HepG2 (cell line): ENCODE data around the gene GIMAP8. TPM values are rescaled to one million over a fixed set of nuclear protein-coding genes. Genes with fewer than 3 reads are reported as not detected.

ENCODE experiments used
- ESRRA ChIP-seq: sonication (generic); formaldehyde crosslinking; IDR thresholded peaks from 2 replicates; pipeline ENCODE4 v1.5.1; 2020; ENCODE audit warnings: mild to moderate bottlenecking, low read depth, missing genetic modification reagents
- GTF3A ChIP-seq: sonication (generic); formaldehyde crosslinking; conservative IDR thresholded peaks from 2 replicates; pipeline ENCODE4 v1.4.0; 2020; ENCODE audit warnings: mild to moderate bottlenecking, missing genetic modification reagents
- HNRNPL ChIP-seq: fragments of 200-400 bp; formaldehyde crosslinking; IDR thresholded peaks from 2 replicates; pipeline ENCODE4 v1.6.1; 2017; ENCODE audit warnings: mild to moderate bottlenecking, low read depth, low read length
- HNRNPUL1 ChIP-seq: fragments of 200-400 bp; formaldehyde crosslinking; IDR thresholded peaks from 2 replicates; pipeline ENCODE4 v1.6.1; 2017; ENCODE audit warnings: low read depth, mild to moderate bottlenecking, low read length, moderate library complexity
- KDM2A ChIP-seq: sonication (generic); formaldehyde crosslinking; IDR thresholded peaks from 2 replicates; pipeline ENCODE4 v1.4.0; 2020; ENCODE audit warnings: low read depth, missing genetic modification reagents, borderline replicate concordance
- NAIF1 ChIP-seq: sonication (generic); formaldehyde crosslinking; IDR thresholded peaks from 2 replicates; pipeline ENCODE4 v1.5.0; 2020; ENCODE audit warnings: mild to moderate bottlenecking, missing genetic modification reagents, borderline replicate concordance
- NKX3-1 ChIP-seq: sonication (generic); formaldehyde crosslinking; IDR thresholded peaks from 2 replicates; pipeline ENCODE4 v1.5.0; 2020; ENCODE audit warnings: missing genetic modification reagents
- NR2F1 ChIP-seq, 2 experiments: fragments of 450-650 bp in 1 of 2; formaldehyde crosslinking in 1 of 2; IDR thresholded peaks; 2 replicates each; pipeline versions ENCODE4 v1.5.0 to v1.6.1; 2016 to 2020; ENCODE audit warnings: mild to moderate bottlenecking in 1 of 2, missing compliant biosample characterization in 1 of 2, missing genetic modification reagents in 1 of 2, moderate library complexity in 1 of 2
- SOX5 ChIP-seq: IDR thresholded peaks from 2 replicates; pipeline ENCODE4 v1.6.1; 2016; ENCODE audit warnings: borderline replicate concordance
- ZNF572 ChIP-seq: sonication (generic); formaldehyde crosslinking; IDR thresholded peaks from 2 replicates; pipeline ENCODE4 v1.5.1; 2020; ENCODE audit warnings: mild to moderate bottlenecking, missing genetic modification reagents
- ZNF777 ChIP-seq: sonication (generic); formaldehyde crosslinking; IDR thresholded peaks from 2 replicates; pipeline ENCODE4 v1.4.0; 2020; ENCODE audit warnings: missing genetic modification reagents
- ZNF850 ChIP-seq: sonication (generic); formaldehyde crosslinking; conservative IDR thresholded peaks from 2 replicates; pipeline ENCODE4 v1.9.0; 2021; ENCODE audit warnings: mild to moderate bottlenecking, missing genetic modification reagents
- polyA plus RNA-seq, 8 experiments: library from polyadenylated mRNA; depleted of rRNA in 3 of 8; stranded (reverse) in 7 of 8; unstranded in 1 of 8; fragments of >200 nt; fragmentation: Illumina TruSeq in 4 of 8; extraction: Trizol in 4 of 8; gene quantifications; 2 replicates each; pipeline versions ENCODE4 v1.2.1 to v1.2.3, GENCODE V29; 2011 to 2016; ENCODE audit warnings: low read depth in 4 of 8, missing spikeins in 1 of 8, mixed read lengths in 1 of 8; ENCODE audit not compliant: insufficient read depth in 1 of 8
- total RNA-seq, 5 experiments: library from RNA; depleted of rRNA; stranded (reverse); fragments of >200 nt; fragmentation: Illumina TruSeq; extraction: Trizol; gene quantifications; 2 replicates each; pipeline ENCODE4 v1.2.3, GENCODE V29; 2016; ENCODE audit warnings: low read depth in 1 of 5
- TF ChIP-seq, protein P1 (sequence below): sonication (generic); formaldehyde crosslinking; IDR thresholded peaks from 2 replicates; pipeline ENCODE4 v1.4.0; 2020; ENCODE audit warnings: mild to moderate bottlenecking, missing genetic modification reagents
- TF ChIP-seq, protein P2 (sequence below): sonication (generic); formaldehyde crosslinking; IDR thresholded peaks from 2 replicates; pipeline ENCODE4 v1.5.1; 2020; ENCODE audit warnings: missing genetic modification reagents, mild to moderate bottlenecking, borderline replicate concordance
- TF ChIP-seq, protein P3 (sequence below): sonication (generic); formaldehyde crosslinking; IDR thresholded peaks from 2 replicates; pipeline ENCODE4 v1.5.0; 2020; ENCODE audit warnings: mild to moderate bottlenecking, missing genetic modification reagents
- TF ChIP-seq, protein P4 (sequence below): fragments of 450-650 bp; IDR thresholded peaks from 2 replicates; pipeline ENCODE4 v1.6.1; 2016
- TF ChIP-seq, protein P5 (sequence below): sonication (generic); formaldehyde crosslinking; IDR thresholded peaks from 2 replicates; pipeline ENCODE4 v1.4.0; 2020; ENCODE audit warnings: missing genetic modification reagents

GIMAP8 gene
- total and polyA plus RNA-seq, 2 of the 13 experiments (the other 11 are each of a cell fraction or from before 2014, with no cell fraction given), result not detected

DNA sequence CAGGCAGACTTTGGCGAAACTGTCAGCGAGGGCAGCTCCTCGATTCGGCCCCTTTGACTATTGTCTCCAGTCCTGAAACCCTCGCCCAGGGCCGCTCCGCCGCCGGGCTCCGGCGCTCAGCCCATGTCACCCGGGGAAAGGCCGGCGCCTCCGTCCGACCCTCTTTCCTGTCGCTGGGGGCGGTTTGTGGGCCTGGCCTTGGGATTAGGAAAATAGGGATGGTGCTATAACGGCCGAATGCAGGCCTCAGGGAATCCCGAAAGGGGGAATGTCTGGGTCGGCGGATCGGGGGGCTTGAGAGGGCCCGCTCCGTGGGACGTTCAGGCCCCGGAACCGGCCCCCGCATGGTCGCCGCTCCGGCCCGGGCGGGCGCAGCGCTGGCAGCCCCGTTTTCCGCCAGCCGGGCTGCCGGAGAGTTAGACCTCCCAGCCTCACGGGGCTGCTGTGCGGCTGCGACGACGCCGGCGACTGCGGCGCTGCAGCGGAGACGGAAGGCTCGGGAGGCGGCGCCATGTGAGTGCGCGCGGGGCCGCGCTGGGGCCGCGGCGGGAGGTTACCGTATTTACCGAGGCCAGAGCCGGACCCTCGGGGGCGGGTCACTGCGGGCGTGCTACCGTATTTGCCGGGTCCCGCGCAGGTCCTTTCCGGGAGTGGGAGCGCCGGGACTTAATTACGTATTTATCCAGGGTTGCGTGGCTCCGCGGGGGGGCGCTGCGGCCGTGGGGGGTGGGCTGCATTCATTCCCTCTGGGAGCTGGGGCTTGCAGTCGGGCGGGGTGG lies 45.4 kb upstream of the GIMAP8 start (continued):
- TF ChIP-seq ZNF777 (CRISPR knock-in tag) (peak; percentile 86), ZNF850 (CRISPR knock-in tag) (no peak), SOX5 (peak; percentile 25; the same call in 1 of the 2 replicates), NAIF1 (CRISPR knock-in tag) (0 out of 2 replicates have a peak, but pooled peaks have one; percentile 42), NKX3-1 (CRISPR knock-in tag) (no peak; the same call in 1 of the 2 replicates), HNRNPUL1 (0 out of 2 replicates have a peak, but pooled peaks have one; percentile 25), NR2F1 (CRISPR knock-in tag; IDR thresholded peaks at IDR 0.05) (peak in 1 of 2 experiments; percentile 29; a peak in 1 of 4 replicates), ZNF572 (CRISPR knock-in tag) (no peak), HNRNPL (no peak), ESRRA (CRISPR knock-in tag) (no peak; the same call in 1 of the 2 replicates), KDM2A (CRISPR knock-in tag) (peak; percentile 59), GTF3A (CRISPR knock-in tag) (0 out of 2 replicates have a peak, but pooled peaks have one; percentile 27)
- TF ChIP-seq, protein P1, sequence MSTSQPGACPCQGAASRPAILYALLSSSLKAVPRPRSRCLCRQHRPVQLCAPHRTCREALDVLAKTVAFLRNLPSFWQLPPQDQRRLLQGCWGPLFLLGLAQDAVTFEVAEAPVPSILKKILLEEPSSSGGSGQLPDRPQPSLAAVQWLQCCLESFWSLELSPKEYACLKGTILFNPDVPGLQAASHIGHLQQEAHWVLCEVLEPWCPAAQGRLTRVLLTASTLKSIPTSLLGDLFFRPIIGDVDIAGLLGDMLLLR (CRISPR knock-in tag), result peak; percentile 78
- TF ChIP-seq, protein P2, sequence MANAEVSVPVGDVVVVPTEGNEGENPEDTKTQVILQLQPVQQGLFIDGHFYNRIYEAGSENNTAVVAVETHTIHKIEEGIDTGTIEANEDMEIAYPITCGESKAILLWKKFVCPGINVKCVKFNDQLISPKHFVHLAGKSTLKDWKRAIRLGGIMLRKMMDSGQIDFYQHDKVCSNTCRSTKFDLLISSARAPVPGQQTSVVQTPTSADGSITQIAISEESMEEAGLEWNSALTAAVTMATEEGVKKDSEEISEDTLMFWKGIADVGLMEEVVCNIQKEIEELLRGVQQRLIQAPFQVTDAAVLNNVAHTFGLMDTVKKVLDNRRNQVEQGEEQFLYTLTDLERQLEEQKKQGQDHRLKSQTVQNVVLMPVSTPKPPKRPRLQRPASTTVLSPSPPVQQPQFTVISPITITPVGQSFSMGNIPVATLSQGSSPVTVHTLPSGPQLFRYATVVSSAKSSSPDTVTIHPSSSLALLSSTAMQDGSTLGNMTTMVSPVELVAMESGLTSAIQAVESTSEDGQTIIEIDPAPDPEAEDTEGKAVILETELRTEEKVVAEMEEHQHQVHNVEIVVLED (CRISPR knock-in tag), result peak; percentile 77
- TF ChIP-seq, protein P3, sequence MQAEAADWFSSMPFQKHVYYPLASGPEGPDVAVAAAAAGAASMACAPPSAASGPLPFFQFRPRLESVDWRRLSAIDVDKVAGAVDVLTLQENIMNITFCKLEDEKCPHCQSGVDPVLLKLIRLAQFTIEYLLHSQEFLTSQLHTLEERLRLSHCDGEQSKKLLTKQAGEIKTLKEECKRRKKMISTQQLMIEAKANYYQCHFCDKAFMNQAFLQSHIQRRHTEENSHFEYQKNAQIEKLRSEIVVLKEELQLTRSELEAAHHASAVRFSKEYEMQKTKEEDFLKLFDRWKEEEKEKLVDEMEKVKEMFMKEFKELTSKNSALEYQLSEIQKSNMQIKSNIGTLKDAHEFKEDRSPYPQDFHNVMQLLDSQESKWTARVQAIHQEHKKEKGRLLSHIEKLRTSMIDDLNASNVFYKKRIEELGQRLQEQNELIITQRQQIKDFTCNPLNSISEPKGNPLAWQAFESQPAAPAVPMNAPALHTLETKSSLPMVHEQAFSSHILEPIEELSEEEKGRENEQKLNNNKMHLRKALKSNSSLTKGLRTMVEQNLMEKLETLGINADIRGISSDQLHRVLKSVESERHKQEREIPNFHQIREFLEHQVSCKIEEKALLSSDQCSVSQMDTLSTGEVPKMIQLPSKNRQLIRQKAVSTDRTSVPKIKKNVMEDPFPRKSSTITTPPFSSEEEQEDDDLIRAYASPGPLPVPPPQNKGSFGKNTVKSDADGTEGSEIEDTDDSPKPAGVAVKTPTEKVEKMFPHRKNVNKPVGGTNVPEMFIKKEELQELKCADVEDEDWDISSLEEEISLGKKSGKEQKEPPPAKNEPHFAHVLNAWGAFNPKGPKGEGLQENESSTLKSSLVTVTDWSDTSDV, result peak; percentile 30; the same call in 1 of the 2 replicates
- TF ChIP-seq, protein P4, sequence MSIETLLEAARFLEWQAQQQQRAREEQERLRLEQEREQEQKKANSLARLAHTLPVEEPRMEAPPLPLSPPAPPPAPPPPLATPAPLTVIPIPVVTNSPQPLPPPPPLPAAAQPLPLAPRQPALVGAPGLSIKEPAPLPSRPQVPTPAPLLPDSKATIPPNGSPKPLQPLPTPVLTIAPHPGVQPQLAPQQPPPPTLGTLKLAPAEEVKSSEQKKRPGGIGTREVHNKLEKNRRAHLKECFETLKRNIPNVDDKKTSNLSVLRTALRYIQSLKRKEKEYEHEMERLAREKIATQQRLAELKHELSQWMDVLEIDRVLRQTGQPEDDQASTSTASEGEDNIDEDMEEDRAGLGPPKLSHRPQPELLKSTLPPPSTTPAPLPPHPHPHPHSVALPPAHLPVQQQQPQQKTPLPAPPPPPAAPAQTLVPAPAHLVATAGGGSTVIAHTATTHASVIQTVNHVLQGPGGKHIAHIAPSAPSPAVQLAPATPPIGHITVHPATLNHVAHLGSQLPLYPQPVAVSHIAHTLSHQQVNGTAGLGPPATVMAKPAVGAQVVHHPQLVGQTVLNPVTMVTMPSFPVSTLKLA, result no peak
- TF ChIP-seq, protein P5, sequence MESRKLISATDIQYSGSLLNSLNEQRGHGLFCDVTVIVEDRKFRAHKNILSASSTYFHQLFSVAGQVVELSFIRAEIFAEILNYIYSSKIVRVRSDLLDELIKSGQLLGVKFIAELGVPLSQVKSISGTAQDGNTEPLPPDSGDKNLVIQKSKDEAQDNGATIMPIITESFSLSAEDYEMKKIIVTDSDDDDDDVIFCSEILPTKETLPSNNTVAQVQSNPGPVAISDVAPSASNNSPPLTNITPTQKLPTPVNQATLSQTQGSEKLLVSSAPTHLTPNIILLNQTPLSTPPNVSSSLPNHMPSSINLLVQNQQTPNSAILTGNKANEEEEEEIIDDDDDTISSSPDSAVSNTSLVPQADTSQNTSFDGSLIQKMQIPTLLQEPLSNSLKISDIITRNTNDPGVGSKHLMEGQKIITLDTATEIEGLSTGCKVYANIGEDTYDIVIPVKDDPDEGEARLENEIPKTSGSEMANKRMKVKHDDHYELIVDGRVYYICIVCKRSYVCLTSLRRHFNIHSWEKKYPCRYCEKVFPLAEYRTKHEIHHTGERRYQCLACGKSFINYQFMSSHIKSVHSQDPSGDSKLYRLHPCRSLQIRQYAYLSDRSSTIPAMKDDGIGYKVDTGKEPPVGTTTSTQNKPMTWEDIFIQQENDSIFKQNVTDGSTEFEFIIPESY (CRISPR knock-in tag), result no peak
